Cardiac muscle cell (in vitro differentiated cells and primary cell): ENCODE results near the gene SUGT1. TPM values are rescaled to one million over a fixed set of nuclear protein-coding genes. Genes with fewer than 3 reads are reported as not detected.
A peak's percentile ranks its signal among the peaks of the same experiment; 100 is the strongest.
"Not testable (repeated sequence)": the region's sequence is repeated elsewhere in the genome, so short reads cannot be mapped to it uniquely, and the experiment has no call there.

Experiments
- DNase-seq, 2 donors: peaks; one replicate each; pipeline versions ENCODE4 v3.0.0 to v3.0.0-alpha.2; 2010 to 2017; ENCODE audit warnings: low read depth in 1 of 2, low spot score in 1 of 2
- H3K27ac ChIP-seq: fragments of 200-600 bp; sonication (generic); 2 replicates; pipeline ENCODE4 v1.5.1; 2016
- H3K27me3 ChIP-seq: fragments of 200-600 bp; sonication (generic); 2 replicates; pipeline ENCODE4 v1.6.0; 2016; ENCODE audit warnings: control low read depth
- H3K36me3 ChIP-seq: fragments of 200-600 bp; sonication (generic); 2 replicates; pipeline ENCODE4 v1.5.1; 2016; ENCODE audit warnings: control low read depth
- H3K4me1 ChIP-seq: fragments of 200-600 bp; sonication (generic); 2 replicates; pipeline ENCODE4 v1.8.1; 2017; ENCODE audit warnings: low read depth, mild to moderate bottlenecking, mixed run types
- H3K4me3 ChIP-seq: fragments of 200-600 bp; sonication (generic); 2 replicates; pipeline ENCODE4 v1.5.1; 2016; ENCODE audit warnings: mild to moderate bottlenecking
- H3K9me3 ChIP-seq: fragments of 200-600 bp; sonication (generic); 2 replicates; pipeline ENCODE4 v1.5.1; 2017; ENCODE audit warnings: low read depth, mild to moderate bottlenecking, control low read depth
- polyA plus RNA-seq: library from polyadenylated mRNA; unstranded; fragments of >200 nt; fragmentation: Nextera tagmentation; extraction: Ambion mirVana; gene quantifications from 2 replicates; pipeline ENCODE4 v1.2.1, GENCODE V29; 2016
- total RNA-seq: library from RNA; depleted of rRNA; stranded (reverse); fragments of >200 nt; gene quantifications from 2 replicates; pipeline ENCODE4 v1.2.3, GENCODE V29; 2016
- TF ChIP-seq, protein P1 (sequence below): IDR thresholded peaks from 2 replicates; pipeline ENCODE4 v1.5.1; 2012; ENCODE audit warnings: low read depth, mild to moderate bottlenecking, low read length

Gene SUGT1
- total and polyA plus RNA-seq, 2 experiments from 2014 or later = 32.9 to 40.7 TPM

DNA sequence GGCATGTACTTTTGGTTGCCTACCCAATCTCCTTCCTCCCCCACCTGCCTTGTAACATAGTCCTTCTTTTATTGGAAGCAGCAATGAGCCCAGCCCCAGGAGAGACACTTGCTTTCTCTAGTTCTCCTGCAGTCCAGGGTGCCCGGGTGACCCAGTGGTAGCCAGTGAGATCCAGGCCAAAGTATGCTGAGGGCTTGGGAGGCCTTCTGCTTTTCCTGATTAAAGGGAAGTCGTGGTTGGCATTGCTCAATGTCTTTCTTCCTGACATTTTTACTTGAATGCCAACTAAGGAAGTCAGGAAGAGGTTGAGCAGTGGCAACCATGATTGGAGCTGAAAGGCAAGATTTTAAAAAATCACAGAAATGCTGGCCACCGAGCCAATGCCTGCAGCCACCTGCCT lies 61.3 kb downstream of the SUGT1 start:
- TF ChIP-seq, protein P1, sequence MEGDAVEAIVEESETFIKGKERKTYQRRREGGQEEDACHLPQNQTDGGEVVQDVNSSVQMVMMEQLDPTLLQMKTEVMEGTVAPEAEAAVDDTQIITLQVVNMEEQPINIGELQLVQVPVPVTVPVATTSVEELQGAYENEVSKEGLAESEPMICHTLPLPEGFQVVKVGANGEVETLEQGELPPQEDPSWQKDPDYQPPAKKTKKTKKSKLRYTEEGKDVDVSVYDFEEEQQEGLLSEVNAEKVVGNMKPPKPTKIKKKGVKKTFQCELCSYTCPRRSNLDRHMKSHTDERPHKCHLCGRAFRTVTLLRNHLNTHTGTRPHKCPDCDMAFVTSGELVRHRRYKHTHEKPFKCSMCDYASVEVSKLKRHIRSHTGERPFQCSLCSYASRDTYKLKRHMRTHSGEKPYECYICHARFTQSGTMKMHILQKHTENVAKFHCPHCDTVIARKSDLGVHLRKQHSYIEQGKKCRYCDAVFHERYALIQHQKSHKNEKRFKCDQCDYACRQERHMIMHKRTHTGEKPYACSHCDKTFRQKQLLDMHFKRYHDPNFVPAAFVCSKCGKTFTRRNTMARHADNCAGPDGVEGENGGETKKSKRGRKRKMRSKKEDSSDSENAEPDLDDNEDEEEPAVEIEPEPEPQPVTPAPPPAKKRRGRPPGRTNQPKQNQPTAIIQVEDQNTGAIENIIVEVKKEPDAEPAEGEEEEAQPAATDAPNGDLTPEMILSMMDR = no peak
- no peaks in the 10 kb centered on the region for H3K27me3 ChIP-seq
- H3K36me3 ChIP-seq = no peaks in the 10 kb centered on the region
- H3K4me1 ChIP-seq = peaks cover 12% of the 10 kb centered on the region
- no peaks in the 10 kb centered on the region for H3K9me3 ChIP-seq
- peak in 1 of 2 donors; percentile 23 for DNase-seq
- no peak overlapping the region for H3K4me3 ChIP-seq
- H3K27ac ChIP-seq = no peak overlapping the region

DNA sequence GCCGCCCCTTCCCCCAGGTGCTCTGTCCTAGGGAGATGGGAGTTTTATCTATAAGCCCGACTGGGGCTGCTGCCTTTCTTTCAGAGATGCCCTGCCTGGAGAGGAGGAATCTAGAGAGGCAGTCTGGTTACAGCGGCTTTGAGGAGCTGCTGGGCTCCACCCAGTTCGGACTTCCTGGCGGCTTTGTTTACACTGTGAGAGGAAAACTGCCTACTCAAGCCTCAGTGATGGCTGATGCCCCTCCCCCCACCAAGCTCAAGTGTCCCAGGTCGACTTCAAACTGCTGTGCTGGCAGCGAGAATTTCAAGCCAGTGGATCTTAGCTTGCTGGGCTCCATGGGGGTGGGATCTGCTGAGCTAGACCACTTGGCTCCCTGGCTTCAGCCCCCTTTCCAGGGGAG lies 68.3 kb downstream of the SUGT1 start:
- H3K9me3 ChIP-seq, DNase-seq, H3K4me1 ChIP-seq, H3K27me3 ChIP-seq, H3K4me3 ChIP-seq, H3K27ac ChIP-seq, H3K36me3 ChIP-seq: not testable (repeated sequence)

DNA sequence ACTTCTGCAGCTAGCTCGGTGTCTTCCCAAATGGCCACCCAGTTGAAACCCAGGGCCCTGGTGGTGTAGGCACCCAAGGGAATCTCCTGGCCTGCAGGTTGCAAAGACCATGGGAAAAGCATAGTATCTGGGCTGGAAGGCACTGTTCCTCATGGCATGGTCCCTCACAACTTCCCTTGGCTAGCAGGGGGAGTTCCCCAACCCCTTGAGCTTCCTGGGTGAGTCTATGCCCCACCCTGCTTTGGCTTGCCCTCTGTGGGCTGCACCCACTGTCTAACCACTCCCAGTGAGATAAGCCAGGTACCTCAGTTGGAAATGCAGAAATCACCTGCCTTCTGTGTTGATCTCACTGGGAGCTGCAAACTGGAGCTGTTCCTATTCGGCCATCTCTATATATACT lies 68.7 kb downstream of the SUGT1 start:
- not testable (repeated sequence) for H3K4me1 ChIP-seq, DNase-seq, H3K27ac ChIP-seq

DNA sequence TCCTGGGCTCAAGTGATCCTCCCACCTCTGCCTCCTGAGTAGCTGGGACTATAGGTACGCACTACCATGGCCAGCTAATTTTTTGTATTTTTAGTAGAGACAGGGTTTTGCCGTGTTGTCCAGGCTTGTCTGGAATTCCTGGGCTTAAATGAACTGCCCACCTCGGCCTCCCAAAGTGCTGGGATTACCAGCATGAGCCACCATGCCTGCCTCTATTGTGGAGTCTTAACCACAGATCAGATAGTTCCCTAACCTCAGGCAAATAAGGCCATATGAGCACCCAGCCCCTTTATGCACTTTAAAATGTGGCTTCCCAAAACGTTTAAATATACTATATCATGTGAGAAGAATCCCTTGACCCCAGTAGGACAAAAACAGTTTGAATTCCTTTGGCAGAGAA lies 70.5 kb downstream of the SUGT1 start:
- Histone ChIP-seq H3K36me3 (no peaks in the 10 kb centered on the region), H3K4me1 (no peaks in the 10 kb centered on the region), H3K27ac (no peak overlapping the region), H3K27me3 (no peaks in the 10 kb centered on the region), H3K9me3 (no peaks in the 10 kb centered on the region), H3K4me3 (no peak overlapping the region)
- TF ChIP-seq, protein P1 = no peak
- DNase-seq = no peak

More for the DNA sequence above, 68.7 kb downstream of the SUGT1 start:
- not testable (repeated sequence) for H3K4me3 ChIP-seq, H3K9me3 ChIP-seq, H3K36me3 ChIP-seq, H3K27me3 ChIP-seq

DNA sequence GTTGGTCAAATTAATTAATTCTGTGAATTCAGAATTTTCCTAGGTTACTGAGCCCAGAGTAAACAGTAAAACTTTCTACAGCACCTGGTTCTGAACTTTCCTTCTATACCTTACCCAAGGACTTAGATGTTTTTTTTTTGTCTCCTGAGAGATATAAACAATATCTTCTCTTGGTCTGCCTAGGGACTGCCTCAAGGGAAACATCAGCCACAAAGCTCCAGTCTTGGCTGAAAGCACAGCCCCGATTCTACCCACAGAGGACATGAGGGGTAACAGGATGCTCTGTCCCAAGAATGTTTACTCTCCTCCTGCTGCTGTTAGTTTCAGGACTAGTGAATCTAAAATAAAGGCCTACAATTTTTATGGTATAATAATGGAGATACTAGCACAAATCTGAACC lies 72.7 kb downstream of the SUGT1 start:
- TF ChIP-seq, protein P1 = no peak
- Histone ChIP-seq H3K9me3 (no peaks in the 10 kb centered on the region), H3K4me1 (no peaks in the 10 kb centered on the region), H3K36me3 (no peaks in the 10 kb centered on the region), H3K27me3 (no peaks in the 10 kb centered on the region), H3K4me3 (no peak overlapping the region), H3K27ac (no peak overlapping the region)
- no peak for DNase-seq

DNA sequence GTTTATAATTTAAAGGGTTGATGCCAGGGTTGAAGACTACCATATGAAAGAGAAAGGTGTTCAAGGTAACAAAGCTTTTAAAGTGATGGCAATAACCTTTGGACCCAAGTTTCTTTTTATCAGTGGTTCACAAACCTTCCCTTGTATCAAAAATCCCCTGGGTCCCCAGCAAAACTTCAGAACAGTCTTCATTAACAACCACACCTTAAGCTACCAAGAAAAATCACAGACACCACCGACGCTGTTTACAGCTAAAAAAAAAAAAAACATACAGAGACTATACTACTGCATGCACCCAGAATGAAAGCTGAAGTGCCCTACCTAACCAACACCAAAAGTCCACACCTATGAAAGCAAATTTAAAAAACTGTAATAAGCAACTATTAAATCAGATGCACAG lies 73.6 kb downstream of the SUGT1 start:
- H3K4me1 ChIP-seq = no peaks in the 10 kb centered on the region
- H3K4me3 ChIP-seq = no peak overlapping the region
- no peaks in the 10 kb centered on the region for H3K36me3 ChIP-seq
- no peak for DNase-seq
- TF ChIP-seq, protein P1 = no peak
- no peaks in the 10 kb centered on the region for H3K9me3 ChIP-seq
- no peak overlapping the region for H3K27ac ChIP-seq
- H3K27me3 ChIP-seq = no peaks in the 10 kb centered on the region

DNA sequence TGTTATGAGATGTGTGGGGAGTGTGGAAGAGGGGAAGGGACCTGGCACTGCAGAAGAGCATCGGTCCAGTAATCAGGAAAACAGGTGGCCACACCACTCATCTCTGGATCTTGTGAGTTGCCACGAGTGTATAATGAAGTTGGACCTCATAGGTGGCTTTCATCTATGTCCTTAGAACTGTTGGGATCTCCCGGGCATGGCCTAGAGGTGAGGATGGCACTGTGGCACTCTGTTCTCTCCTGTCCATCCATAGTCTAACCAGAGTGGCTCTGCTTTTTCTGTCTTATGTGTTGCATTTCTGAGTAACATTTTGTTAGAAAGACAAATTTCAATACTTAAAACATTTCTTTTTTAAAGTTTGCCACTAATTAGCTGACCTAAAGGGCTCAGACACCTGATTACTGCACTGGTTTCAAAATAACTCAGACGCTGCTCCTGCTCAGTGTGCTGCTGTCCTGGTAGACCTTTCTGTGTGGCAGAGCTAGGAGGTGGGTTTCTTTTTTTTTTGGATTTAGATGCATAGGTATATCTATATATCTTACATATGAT lies 81.5 kb downstream of the SUGT1 start:
- Histone ChIP-seq H3K9me3 (no peaks in the 10 kb centered on the region), H3K27me3 (peaks cover 23% of the 10 kb centered on the region), H3K27ac (no peak overlapping the region), H3K36me3 (no peaks in the 10 kb centered on the region), H3K4me1 (peaks cover 3% of the 10 kb centered on the region), H3K4me3 (no peak overlapping the region)
- DNase-seq = no peak
- TF ChIP-seq, protein P1 = no peak
